IgD-negative memory B cell (primary cell): Measurements from ENCODE around the gene XPA. TPM values are rescaled to one million over a fixed set of nuclear protein-coding genes. Genes with fewer than 3 reads are reported as not detected.

Source experiments
- polyA plus RNA-seq: library from polyadenylated mRNA; unstranded; fragments of 300-500 nt; fragmentation: Illumina TruSeq; gene quantifications from one replicate; pipeline ENCODE4 v1.2.3, GENCODE V29; 2021

The XPA gene
- polyA plus RNA-seq, 1 donor from 2014 or later: 33.6 TPM

Other genes starting within 250 kb of the XPA start
- 2.8 TPM for gene TMOD1, start 195.7 kb downstream of the XPA start, polyA plus RNA-seq
- gene TSTD2, start 64.0 kb downstream of the XPA start, polyA plus RNA-seq: 5.9 TPM
- 15.6 TPM for gene NCBP1, start 63.5 kb downstream of the XPA start, polyA plus RNA-seq
- gene FOXE1, start 155.9 kb upstream of the XPA start, polyA plus RNA-seq: not detected
- 14.0 TPM for gene TRMO, start 225.2 kb upstream of the XPA start, polyA plus RNA-seq
- 0.44 TPM for gene HEMGN, start 240.8 kb upstream of the XPA start, polyA plus RNA-seq